ENCODE measurements around the gene SYP.
A peak's percentile ranks its signal among the peaks of the same experiment; 100 is the strongest.
"Not testable (repeated sequence)": the region's sequence is repeated elsewhere in the genome, so short reads cannot be mapped to it uniquely, and the experiment has no call there.

The SYP gene

DNA sequence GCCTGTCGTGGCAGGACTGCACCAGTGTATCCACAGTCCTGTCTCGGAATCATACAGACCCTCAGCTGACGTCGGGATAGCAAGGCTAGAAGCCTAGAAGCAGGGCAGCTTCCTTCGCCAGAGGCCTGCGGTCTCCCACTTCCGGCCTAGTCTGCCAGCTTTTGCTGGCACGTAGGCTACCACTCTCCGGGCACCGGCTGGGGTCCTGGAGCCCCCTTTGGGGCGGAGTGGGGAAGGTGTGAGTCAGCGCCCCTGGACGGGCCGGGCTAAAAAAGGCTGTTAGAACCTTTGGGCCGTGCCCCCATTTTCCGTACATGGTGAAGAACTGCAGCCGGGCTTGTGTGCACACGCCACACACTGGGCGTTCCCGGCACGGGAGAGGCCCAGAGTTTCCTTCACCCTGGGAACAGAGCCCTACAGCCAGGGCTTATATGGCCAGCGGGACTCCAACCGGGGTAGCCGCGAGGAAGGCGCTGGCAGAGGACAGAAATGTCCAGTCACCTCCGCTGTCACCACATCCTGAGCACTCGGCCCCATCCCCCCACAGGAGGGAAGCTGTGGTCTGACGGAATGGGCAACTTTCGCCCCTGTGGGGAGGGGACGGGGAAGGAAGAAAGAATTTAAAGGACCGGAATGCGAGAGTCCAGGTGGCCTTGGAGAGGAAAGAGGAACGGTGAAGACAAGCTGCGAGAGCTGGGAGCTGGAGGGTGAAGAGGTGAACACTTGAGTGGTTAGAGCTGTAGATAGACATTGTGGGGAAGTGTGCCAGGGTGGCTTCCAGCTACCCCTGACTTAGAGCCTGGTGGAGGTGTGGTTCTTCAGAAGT, 32.9 kb downstream of the SYP start:
- no peak for DNase-seq (ENCODE audit: low spot score)

DNA sequence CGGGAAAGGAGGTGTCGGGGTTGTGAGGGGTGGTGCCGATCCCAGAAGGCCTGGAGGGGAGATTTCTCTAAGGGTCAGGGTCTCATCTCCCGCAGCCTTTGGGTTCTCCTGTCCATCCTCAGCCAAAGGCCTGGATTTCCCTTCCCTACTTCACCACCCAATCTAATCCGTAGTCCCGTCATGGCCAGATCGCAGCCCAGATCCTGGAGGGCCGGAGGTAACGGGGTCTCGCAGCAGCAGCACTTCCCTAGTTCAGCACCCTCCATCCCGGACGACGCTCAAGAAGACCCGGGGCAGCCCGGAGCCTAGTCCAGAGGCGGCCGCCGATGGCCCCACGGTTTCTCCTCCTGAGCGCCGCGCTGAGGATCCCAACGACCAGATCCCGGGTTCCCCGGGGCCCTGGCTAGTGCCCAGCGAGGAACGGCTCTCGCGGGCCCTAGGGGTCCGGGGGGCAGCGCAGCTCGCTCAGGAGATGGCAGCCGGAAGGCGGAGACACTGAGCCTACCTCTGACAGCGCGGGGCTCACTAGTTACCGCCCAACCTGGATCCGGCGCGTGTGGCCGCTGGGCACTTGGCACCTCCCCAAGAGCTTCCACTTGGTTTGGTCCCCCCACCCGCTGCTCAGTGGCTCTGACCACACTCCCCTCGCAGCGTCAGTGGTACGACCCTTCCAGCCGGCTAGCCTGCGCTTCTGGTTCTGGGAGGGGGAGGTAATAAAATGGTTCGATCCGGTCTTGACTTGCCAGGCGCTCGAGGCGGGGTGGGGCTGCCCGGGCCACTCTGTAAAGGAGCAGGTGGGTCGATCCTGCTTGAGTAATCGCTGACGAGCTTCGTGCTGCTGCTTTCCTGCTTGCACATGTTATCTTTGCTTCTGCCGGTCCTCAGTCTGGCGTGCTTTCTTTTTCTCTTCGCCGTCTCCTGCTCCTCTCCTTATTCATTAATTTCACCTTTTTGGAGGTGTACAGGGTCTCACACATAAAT, 33.8 kb downstream of the SYP start:
- DNase-seq (ENCODE audit: low spot score): peak; percentile 93

DNA sequence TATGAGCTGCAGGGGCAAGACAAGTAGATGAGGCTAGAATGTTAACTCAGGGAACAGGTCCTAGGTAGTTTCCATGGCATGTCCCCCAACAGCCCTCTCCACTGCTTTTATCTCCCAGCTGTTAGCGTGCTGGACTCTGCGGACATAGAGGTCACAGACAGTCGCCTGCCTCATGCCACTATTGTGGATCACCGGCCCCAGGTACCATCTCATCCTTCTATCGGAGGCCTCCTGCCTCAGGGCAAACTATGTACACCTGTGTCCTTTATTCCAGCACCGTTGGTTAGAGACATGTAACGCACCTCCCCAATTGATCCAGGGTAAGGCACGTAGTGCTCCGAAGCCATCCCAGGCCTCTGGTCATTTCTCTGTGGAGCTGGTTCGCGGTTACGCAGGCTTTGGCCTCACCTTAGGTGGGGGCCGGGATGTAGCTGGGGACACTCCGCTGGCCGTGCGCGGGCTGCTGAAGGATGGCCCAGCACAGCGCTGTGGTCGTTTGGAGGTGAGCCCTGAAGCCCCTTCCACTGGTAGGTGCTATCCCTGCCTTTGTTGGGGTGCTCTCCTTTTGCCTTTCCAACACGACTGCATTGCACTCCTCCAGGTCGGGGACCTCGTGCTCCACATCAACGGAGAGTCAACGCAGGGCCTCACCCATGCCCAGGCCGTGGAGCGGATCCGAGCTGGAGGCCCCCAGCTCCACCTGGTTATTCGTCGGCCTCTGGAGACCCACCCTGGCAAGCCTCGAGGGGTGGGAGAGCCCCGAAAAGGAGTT, 35.2 kb downstream of the SYP start:
- DNase-seq (ENCODE audit: low spot score): no peak

DNA sequence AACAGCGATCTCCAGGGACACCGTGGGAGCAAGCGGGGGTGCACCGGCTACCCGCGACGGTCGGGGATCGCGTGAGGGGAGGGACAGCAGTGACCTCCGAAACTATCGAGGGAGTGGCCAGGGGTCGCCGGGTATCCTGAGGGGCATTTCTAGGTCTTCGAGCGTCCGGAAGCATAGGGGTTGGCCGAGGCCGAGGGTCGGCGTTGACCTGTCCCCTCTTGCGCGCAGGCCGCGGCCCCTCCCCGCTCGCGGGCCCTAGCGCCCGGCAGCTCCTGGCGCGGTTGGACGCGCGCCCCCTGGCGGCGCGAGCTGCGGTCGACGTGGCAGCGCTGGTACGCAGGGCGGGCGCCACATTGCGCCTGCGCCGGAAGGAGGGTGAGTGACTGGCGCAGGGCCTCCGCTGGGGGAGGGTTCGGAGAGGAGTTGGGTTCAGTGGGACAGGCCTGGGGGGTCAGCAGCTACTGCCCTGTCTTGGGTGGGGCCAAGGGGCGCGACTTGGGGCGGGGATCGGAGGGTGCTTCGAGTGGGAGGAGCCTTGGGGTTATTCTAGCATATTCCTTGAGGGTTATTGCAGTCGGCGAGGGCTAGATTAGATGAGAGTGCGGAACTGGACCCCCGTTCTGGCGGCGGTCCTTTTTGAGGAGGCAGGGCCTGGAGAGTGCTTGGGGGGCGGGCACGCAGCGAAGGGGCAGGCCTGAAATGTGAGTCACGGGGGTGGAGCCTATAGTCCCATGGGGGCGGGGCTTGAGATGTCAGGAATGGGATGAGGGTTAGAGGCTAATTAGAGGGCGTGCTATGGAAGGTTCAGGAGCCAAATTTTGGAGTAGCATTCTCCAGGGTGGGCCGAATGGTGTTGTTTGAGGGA, 36.2 kb downstream of the SYP start:
- peak; percentile 82 for DNase-seq (ENCODE audit: low spot score)

DNA sequence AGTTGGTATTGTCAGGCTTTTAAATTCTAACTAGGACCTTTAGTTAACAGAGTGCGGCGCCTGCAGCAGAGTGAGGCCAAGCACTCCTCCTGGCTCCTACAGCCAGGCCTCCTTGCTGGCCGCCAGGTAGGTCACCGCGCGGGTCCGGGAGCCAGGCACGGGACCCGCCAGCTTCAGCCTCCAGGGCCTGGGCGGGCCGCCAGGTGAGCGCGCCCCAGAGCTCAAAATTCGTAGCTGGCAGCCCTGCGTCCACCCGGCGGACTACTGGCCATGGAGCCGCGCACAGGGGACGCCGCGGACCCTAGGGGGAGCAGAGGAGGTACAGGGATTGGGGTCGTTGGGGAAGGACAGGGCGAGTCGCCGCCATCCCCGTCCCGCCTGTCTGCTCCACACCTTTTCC, 37.4 kb downstream of the SYP start, which contains the start of gene MAGIX:
Gene MAGIX, plus strand, starts transcription at position 139 of the 400 bp plus-strand sequence. Its CDS starts 132 bp downstream, at position 271.
- peak; percentile 50 for DNase-seq (ENCODE audit: low spot score)

DNA sequence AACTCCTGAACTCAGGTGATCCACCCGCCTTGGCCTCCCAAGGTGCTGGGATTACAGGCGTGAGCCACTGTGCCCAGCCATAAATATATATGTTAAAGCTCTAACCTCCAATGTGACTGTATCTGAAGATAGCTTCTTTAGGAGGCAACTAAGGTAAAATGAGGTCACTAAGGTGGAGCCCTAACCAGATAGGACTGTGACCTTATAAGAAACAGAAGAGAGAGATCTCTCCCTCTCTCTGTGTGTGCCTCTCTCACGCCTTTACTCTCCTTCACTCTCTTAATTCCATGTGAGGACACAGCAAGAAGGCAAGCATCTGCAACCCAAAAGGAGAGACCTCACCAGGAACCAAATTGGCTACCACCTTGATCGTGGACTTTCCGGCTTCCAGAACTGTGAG, 38.4 kb downstream of the SYP start:
- no peak for DNase-seq (ENCODE audit: low spot score)

DNA sequence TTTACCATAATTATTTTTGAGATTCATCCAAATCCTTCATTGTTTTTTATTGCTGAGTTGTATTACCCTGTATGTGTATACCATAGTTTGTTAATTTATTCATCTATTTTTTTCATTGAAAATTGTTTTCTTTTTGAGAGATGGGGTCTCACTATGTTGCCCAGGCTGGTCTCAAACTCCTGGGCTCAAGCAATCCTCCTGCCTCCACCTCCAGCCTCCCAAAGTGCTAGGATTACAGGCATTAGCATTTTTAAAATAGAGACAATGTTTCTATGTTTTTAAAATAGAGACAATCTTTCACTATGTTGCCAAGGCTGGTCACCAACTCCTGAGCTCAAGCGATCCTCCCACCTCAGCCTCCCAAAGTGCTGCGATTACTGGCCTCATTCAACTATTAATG, 39.1 kb downstream of the SYP start:
- no peak for DNase-seq (ENCODE audit: low spot score)

DNA sequence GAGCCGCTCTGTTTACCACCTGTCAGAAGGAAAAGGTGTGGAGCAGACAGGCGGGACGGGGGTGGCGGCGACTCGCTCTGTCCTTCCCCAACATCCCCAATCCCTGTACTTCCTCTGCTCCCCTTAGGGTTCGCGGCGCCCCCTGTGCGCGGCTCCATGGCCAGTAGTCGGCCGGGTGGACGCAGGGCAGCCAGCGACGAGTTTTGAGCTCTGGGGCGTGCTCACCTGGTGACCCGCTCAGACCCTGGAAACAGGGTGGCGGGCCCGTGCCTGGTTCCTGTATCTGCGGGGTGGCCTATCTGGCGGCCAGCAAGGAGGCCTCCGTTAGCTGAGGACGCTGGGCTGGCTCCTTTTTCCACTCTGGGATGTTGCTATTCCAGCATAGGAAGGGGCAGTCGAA, 42.8 kb downstream of the SYP start:
- DNase-seq (ENCODE audit: low spot score): no peak

DNA sequence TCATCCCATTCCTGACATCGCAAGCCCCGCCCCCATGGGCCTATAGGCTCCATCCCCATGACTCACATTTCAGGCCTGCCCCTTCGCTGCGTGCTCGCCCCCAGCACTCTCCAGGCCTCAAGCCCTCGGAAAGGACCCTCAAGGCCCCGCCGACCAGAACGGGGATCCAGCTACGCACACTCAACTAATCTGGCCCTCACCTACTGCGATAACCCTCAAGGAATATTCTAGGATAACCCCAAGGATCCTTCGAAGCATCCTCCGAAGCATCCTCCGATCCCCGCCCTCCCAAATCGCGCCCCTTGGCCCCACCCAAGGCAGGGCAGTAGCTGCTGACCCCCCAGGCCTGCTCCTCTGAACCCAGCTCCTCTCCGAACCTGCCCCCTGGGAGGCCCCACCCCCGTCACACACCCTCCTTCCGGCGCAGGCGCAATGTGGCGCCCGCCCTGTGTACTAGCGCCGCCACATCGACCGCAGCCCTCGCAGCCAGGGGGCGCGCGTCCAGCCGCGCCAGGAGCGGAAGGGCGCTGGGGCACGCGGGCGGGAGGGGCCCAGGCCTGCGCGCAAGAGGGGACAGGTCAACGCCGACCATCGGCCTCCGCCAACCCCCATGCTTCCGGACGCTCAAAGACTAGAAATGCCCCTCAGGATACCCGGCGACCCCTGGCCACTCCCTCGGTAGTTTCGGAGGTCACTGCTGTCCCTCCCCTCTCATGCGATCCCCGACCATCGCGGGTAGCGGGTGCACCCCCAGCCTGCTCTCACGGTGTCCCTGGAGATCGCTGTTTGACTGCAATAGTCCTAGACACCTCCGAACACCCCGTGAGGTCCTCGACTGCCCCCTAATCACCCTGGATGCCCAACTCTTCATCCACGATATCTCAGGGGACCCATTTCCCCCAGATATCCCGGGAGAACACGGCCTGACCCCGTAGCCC, 43.8 kb downstream of the SYP start:
- peak; percentile 91 for DNase-seq (ENCODE audit: low spot score)

DNA sequence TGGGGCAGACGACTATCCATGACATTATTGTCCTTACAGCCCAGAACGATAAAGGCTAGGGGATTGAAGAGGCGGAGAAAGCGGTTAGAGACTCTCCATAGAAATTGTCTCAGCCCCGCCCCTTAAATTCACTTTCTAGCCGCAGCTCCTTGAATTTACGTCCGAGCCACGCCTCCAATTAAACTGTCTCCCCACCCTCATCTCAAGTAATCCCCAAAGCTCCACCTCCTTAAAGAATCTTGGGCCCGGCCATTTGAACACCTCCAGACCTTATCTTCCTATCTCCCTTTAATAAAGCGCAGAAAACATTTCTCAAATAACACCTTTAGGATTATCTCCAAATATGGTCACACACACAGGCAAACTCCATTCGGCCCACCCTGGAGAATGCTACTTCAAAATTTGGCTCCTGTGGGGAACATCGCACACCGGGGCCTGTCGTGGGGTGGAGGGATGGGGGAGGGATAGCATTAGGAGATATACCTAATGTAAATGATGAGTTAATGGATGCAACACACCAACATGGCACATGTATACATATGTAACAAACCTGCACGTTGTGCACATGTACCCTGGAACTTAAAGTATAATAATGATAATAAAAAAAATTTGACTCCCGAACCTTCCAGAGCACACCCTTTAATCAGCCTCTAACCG, 44.6 kb downstream of the SYP start:
- DNase-seq (ENCODE audit: low spot score): peak; percentile 88

DNA sequence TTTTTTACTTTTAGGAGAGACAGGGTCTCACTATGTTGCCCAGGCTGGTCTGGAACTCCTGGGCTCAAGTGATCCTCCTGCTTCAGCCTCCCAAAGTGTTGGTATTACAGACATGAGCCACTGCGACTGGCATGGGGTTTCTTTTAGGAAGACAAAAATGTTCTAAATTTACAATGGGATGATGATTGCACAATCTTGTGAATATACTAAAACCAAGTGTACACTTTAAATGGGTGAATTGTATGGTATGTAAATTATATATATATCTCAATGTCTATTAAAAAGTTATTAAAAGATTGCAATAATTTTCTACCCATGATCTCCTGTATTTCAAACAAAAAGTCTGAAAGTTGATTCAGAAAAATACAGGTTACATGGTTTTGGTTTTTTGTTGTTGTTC, 46.5 kb downstream of the SYP start:
- no peak for DNase-seq (ENCODE audit: low spot score)

DNA sequence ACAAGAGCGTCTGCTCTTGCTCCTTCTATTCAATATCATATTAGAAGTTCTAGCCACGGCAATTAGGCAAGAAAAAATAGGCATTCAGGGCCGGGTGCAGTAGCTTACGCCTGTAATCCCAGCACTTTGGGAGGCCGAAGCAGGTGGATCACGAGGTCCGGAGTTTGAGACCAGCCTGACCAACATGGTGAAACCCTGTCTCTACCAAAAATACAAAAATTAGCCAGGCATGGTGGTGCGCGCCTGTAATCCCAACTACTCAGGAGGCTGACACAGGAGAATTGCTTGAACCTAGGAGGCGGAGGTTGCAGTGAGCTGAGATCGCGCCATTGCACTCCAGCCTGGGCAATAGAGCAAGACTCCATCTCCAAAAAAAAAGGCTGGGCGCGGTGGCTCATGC, 50.7 kb downstream of the SYP start:
- DNase-seq (ENCODE audit: low spot score): not testable (repeated sequence)

DNA sequence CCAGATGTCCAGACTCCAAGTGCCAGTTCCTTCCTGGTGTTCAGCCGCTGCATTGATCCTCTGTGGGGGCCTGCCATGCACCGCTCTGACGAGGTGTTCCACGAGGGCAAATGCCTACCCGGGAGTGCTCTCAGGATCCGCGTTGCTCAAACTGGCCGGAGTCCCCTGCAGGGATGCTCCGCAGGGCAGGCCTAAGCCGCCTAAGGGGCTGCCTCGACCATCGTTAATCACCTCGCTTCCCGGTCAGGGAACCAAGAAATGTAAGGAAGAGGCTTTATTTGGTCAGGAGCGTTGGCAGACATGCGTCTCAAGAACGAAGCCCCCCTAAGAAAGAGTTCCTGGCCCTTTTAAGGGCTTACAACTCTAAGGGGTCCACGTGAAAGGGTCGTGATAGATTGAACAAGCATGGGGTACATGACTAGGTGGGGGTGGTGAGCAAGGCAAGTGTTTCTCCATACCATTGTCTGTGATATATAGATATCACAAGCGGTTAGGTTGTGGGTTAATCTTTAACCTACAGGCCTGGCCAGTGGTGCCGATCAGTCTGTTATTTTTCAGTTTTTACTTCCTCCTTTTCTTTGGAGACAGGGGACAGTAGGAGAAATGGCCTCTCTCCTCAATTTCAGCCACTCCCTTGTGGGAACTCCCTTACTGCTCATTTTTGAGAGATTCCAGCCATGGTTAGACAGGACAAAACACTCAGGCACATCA, 51.4 kb downstream of the SYP start:
- not testable (repeated sequence) for DNase-seq (ENCODE audit: low spot score)

DNA sequence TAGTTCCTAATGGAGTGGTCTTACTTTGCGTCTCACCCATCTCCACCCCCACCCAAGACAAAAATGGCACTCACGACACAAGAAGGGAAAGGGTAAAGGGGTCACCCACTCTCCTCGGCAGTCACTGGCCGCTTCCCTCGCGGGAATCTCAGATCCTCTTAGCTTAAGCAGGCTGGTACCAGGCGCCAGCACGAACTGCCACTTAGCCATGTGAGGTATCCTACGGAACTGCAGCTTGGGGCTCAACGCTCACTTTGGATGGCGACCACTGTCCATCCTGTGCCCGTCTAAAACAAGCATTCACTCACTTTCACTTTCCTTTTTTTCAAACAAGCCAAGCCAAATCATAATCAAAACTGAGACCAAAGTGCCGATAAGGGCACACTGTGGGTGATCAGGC, 52.1 kb downstream of the SYP start:
- DNase-seq (ENCODE audit: low spot score): no peak

DNA sequence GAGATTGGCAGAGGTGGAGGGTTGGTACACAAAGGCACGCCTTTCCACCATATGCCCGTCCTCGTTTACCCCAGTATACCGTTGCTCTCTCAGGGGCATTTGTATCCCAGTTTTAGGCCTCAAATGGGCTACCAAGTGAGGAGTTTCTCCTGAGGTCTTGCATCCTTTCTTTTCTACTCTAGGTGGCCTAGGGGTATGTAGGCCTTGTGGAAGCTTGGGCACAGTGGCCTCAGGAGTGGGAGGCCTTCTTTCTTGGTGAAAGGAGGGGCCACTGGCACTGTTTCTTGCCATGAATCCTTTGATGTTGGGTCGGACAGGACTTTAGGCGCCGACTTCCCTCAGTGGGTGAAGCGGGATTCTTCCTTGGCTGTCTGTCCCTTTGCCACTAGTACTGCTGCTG, 52.7 kb downstream of the SYP start:
- DNase-seq (ENCODE audit: low spot score): no peak

DNA sequence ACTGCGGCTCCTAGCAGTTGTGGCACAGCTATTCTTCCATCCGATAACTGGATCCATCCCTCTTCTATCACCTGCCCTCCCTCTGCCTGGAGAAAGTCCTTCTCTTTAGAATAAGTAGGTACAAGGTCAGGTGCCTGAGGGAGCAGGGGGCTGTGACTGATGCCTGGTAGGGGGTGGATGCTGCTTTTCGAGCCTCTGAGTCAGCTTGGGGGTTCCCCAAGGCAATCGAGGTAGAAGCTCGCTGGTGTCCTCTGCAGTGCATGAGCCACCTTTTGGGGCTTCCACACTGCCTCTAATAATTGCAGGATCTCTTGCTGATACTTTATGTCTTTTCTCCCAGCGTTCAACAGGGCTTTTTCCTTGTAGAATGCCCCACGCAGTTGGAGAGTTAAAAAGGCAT, 56.8 kb downstream of the SYP start:
- DNase-seq (ENCODE audit: low spot score): not testable (repeated sequence)

DNA sequence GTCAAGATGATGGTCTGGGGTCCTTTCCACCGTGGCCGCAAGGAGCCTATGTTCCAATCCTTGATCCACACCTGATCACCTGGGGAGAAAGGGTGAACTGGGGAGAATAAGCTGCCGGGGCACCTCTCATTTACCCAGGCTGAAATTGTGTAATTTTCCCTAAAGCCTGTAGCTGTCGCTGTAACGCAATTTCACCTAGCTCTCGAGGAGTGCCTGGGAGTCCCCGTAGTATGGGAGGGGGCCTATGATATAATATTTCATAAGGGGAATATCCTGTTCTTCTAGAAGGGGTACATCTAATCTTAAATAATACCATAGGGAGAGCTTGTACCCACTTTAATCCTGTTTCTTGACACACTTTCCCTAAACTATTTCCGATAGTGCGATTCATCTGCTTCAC, 57.7 kb downstream of the SYP start:
- not testable (repeated sequence) for DNase-seq (ENCODE audit: low spot score)

DNA sequence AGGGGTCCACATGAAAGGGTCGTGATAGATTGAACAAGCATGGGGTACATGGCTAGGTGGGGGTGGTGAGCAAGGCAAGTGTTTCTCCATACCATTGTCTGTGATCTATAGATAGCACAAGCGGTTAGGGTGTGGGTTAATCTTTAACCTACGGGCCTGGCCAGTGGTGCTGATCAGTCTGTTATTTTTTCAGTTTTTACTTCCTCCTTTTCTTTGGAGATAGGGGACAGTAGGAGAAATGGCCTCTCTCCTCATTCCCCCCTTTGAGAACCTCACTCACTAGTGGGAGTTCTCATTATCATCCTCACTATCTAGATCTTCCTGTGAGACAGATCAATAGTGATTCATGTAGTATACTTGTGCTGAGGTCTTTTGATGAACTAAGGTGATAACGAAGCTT, 60.3 kb downstream of the SYP start:
- no peak for DNase-seq (ENCODE audit: low spot score)
